GM06990 (cell line): ENCODE measurements around the gene CD55.

Experiments used
- DNase-seq: peaks from one replicate; pipeline ENCODE4 v3.0.0-alpha.2; 2011; ENCODE audit not compliant: insufficient read length; ENCODE audit errors: extremely low read depth
- H3K27me3 ChIP-seq: replicated peaks from 2 replicates; pipeline ENCODE4 v1.6.0; 2011; ENCODE audit warnings: low read length; ENCODE audit not compliant: control insufficient read depth, insufficient read depth
- H3K36me3 ChIP-seq: 2 replicates; pipeline ENCODE4 v1.5.1; 2011; ENCODE audit warnings: low read length; ENCODE audit not compliant: control insufficient read depth, insufficient read depth
- H3K4me3 ChIP-seq: replicated peaks from 2 replicates; pipeline ENCODE4 v1.5.1; 2011; ENCODE audit warnings: low read depth, mild to moderate bottlenecking, control low read depth, low read length
- TF ChIP-seq, protein P1 (sequence below): IDR thresholded peaks from 2 replicates; pipeline ENCODE4 v1.5.1; 2011; ENCODE audit warnings: low read length, control low read depth, mild to moderate bottlenecking, inconsistent platforms; ENCODE audit not compliant: insufficient read depth, poor library complexity, severe bottlenecking

CD55 gene

DNA sequence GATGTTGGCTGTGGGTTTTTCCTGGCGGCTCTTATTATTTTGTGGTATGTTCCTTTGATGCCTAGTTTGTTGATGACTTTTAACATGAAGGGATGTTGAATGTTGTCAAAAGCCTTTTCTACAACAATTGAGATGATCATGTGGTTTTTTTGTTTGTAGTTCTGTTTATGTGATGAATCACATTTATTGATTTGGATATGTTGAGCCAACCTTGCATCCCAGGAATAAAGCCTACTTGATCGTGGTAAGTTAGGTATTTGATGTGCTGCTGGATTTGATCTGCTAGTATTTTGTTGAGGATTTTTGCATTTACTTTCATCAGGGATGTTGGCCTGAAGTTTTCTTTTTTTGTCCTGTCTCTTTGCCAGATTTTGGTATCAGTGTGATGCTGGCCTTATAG is 28.5 kb downstream of the CD55 start:
- Histone ChIP-seq H3K36me3 (peaks cover 4% of the 10 kb centered on the region), H3K27me3 (no peaks in the 10 kb centered on the region), H3K4me3 (no peak overlapping the region)
- TF ChIP-seq, protein P1, sequence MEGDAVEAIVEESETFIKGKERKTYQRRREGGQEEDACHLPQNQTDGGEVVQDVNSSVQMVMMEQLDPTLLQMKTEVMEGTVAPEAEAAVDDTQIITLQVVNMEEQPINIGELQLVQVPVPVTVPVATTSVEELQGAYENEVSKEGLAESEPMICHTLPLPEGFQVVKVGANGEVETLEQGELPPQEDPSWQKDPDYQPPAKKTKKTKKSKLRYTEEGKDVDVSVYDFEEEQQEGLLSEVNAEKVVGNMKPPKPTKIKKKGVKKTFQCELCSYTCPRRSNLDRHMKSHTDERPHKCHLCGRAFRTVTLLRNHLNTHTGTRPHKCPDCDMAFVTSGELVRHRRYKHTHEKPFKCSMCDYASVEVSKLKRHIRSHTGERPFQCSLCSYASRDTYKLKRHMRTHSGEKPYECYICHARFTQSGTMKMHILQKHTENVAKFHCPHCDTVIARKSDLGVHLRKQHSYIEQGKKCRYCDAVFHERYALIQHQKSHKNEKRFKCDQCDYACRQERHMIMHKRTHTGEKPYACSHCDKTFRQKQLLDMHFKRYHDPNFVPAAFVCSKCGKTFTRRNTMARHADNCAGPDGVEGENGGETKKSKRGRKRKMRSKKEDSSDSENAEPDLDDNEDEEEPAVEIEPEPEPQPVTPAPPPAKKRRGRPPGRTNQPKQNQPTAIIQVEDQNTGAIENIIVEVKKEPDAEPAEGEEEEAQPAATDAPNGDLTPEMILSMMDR: no peak
- DNase-seq: no peak

- peaks cover under 1% of the 10 kb centered on the region for H3K36me3 ChIP-seq
- no peak for DNase-seq
Measured at GRCh38 chr1:207352554-207352953, 31.1 kb downstream of the CD55 start.

GRCh38 chr1:207355060-207355459 is 33.6 kb downstream of the CD55 start:
- Histone ChIP-seq H3K4me3 (no peak overlapping the region), H3K27me3 (no peaks in the 10 kb centered on the region), H3K36me3 (no peaks in the 10 kb centered on the region; the same call in 1 of the 2 replicates)
- no peak for DNase-seq
- TF ChIP-seq, protein P1: no peak

More at GRCh38 chr1:207352554-207352953, 31.1 kb downstream of the CD55 start:
- TF ChIP-seq, protein P1: no peak
- H3K4me3 ChIP-seq: no peak overlapping the region
- H3K27me3 ChIP-seq: no peaks in the 10 kb centered on the region

- Histone ChIP-seq H3K36me3 (no peaks in the 10 kb centered on the region; the same call in 1 of the 2 replicates), H3K27me3 (no peaks in the 10 kb centered on the region)
- TF ChIP-seq, protein P1: no peak
Measured at GRCh38 chr1:207355513-207356295, 34.2 kb downstream of the CD55 start.

GRCh38 chr1:207361029-207361428 is 39.6 kb downstream of the CD55 start:
- DNase-seq: no peak
- TF ChIP-seq, protein P1: no peak
- H3K4me3 ChIP-seq: no peak overlapping the region
- no peaks in the 10 kb centered on the region for H3K27me3 ChIP-seq
- H3K36me3 ChIP-seq: no peaks in the 10 kb centered on the region; the same call in none of the 2 replicates

More at GRCh38 chr1:207355513-207356295, 34.2 kb downstream of the CD55 start:
- no peak for DNase-seq
- no peak overlapping the region for H3K4me3 ChIP-seq
